Astrocyte of the cerebellum (primary cell): ENCODE results near the gene SORCS3.

Experiments
- DNase-seq: peaks from one replicate; pipeline ENCODE4 v3.0.0-alpha.2; 2011; ENCODE audit warnings: low read depth
- H3K4me3 ChIP-seq: 2 replicates; pipeline ENCODE4 v1.5.1; 2011; ENCODE audit warnings: mild to moderate bottlenecking, low read depth, low read length, moderate library complexity
- CTCF ChIP-seq: IDR thresholded peaks from 2 replicates; pipeline ENCODE4 v1.5.1; 2012; ENCODE audit warnings: low read length, low read depth, moderate library complexity, mild to moderate bottlenecking; ENCODE audit errors: missing control alignments
- in situ Hi-C: cut with HindIII; loops from 2 replicates; pipeline ENCODE4 v1.10.0; 2017; ENCODE audit warnings: low sequenced_read_pairs

SORCS3 gene

GRCh38 chr10:104791471-104791870 is 150.4 kb downstream of the SORCS3 start:
- no peak for TF ChIP-seq CTCF
- in situ Hi-C loops, result no loop called here

GRCh38 chr10:104795411-104795810 is 154.3 kb downstream of the SORCS3 start:
- no peak overlapping the region for H3K4me3 ChIP-seq
- in situ Hi-C loops, result no loop called here
- DNase-seq, result no peak
- TF ChIP-seq CTCF, result no peak

More at GRCh38 chr10:104791471-104791870, 150.4 kb downstream of the SORCS3 start:
- H3K4me3 ChIP-seq, result no peak overlapping the region
- DNase-seq, result no peak

- TF ChIP-seq CTCF, result no peak
- DNase-seq, result no peak
- H3K4me3 ChIP-seq, result no peak overlapping the region
- in situ Hi-C loops, result no loop called here
These were observed 155.7 kb downstream of the SORCS3 start for GRCh38 chr10:104796823-104797222.

- TF ChIP-seq CTCF, result no peak
- no peak overlapping the region for H3K4me3 ChIP-seq
- in situ Hi-C loops, result no loop called here
- no peak for DNase-seq
These were observed 161.9 kb downstream of the SORCS3 start for GRCh38 chr10:104802941-104803340.

GRCh38 chr10:104804880-104805279 is 163.8 kb downstream of the SORCS3 start:
- in situ Hi-C loops, result no loop called here
- no peak for TF ChIP-seq CTCF
- DNase-seq, result no peak
- no peak overlapping the region for H3K4me3 ChIP-seq

- DNase-seq, result no peak
- no peak overlapping the region for H3K4me3 ChIP-seq
- TF ChIP-seq CTCF, result no peak
- in situ Hi-C loops, result no loop called here
These were observed 165.7 kb downstream of the SORCS3 start for GRCh38 chr10:104806801-104807200.
